Activated naive CD4-positive, alpha-beta T cell treated with anti-CD3 and anti-CD28 coated beads, Interleukin-2, amount 10 ng/mL, durations not matched to agents 7 days and 5 days (primary cell): ENCODE data around the gene ERICH6B.

ENCODE experiments used
- CTCF ChIA-PET: fragments of 350-600 bp; sonication (Branson Sonifier 250); formaldehyde crosslinking; loops from one replicate; lab custom pipeline; 2021; ENCODE audit warnings: antibody characterized with exemption; lab: Charles Lee
- DNase-seq: peaks from one replicate; pipeline ENCODE4 v3.0.0-alpha.2; 2020
- H3K27ac Mint-ChIP-seq: one replicate; pipeline ENCODE4 v1.8.0; 2021; ENCODE audit warnings: mild to moderate bottlenecking, moderate library complexity, mixed read lengths
- H3K27me3 Mint-ChIP-seq: one replicate; pipeline ENCODE4 v1.8.0; 2021; ENCODE audit warnings: mild to moderate bottlenecking, mixed read lengths
- H3K36me3 Mint-ChIP-seq: one replicate; pipeline ENCODE4 v1.8.0; 2021; ENCODE audit warnings: mixed read lengths
- H3K4me1 Mint-ChIP-seq: one replicate; pipeline ENCODE4 v1.8.0; 2021; ENCODE audit warnings: mixed read lengths
- H3K4me3 Mint-ChIP-seq: one replicate; pipeline ENCODE4 v1.8.0; 2021; ENCODE audit warnings: mild to moderate bottlenecking, moderate library complexity, mixed read lengths
- H3K9me3 Mint-ChIP-seq: one replicate; pipeline ENCODE4 v1.8.0; 2021; ENCODE audit warnings: mixed read lengths

Gene ERICH6B

DNA sequence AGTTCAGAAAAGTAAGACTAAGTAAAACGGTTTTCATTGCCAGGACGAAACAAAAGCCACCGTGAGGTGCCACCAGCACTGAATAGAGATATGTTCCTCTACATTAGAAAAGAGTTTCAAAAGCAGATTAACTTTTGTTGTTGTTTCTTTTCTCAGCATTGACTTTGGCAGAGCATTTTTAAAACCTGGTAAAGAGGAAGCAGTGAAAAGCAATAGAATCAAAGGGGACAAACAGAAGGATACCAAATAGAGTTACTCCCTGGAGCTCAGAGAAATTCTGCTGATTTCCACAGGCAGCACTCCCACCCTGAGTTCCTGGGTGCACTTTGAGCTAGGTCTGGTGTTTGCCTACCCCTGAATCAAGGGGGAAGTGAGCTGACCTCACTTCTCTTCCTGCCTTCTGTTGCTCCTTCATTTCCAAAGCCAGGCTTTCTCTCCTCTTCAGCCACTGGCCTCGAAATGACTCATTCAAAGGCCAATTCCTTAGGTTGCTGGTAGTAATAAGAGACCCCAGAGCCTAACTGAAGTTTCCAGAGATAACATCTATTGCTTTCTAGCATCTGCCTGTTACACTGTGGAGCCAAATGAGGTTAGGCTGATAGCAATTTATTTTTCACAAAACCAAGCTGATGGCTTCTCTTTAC is 11.3 kb upstream of the ERICH6B start:
- no peak overlapping the region for H3K27ac Mint-ChIP-seq
- DNase-seq = no peak
- no peaks in the 10 kb centered on the region for H3K36me3 Mint-ChIP-seq
- no peaks in the 10 kb centered on the region for H3K9me3 Mint-ChIP-seq
- CTCF ChIA-PET = no interaction called here
- peaks cover 28% of the 10 kb centered on the region for H3K27me3 Mint-ChIP-seq
- no peak overlapping the region for H3K4me3 Mint-ChIP-seq
- H3K4me1 Mint-ChIP-seq = no peaks in the 10 kb centered on the region

GRCh38 chr13:45623516-45624090 is 8.1 kb upstream of the ERICH6B start:
- H3K4me3 Mint-ChIP-seq = no peak overlapping the region
- H3K36me3 Mint-ChIP-seq = no peaks in the 10 kb centered on the region
- no peaks in the 10 kb centered on the region for H3K9me3 Mint-ChIP-seq
- CTCF ChIA-PET = interaction anchor here (0.6 to 3.6 kb wide), 11 partner anchors 11 to 698 kb away, joined by 3 to 21 read pairs (median 4); no protein-coding TSS in a partner anchor
- H3K27ac Mint-ChIP-seq = no peak overlapping the region
- no peak for DNase-seq
- H3K27me3 Mint-ChIP-seq = peaks cover 51% of the 10 kb centered on the region
- H3K4me1 Mint-ChIP-seq = no peaks in the 10 kb centered on the region

DNA sequence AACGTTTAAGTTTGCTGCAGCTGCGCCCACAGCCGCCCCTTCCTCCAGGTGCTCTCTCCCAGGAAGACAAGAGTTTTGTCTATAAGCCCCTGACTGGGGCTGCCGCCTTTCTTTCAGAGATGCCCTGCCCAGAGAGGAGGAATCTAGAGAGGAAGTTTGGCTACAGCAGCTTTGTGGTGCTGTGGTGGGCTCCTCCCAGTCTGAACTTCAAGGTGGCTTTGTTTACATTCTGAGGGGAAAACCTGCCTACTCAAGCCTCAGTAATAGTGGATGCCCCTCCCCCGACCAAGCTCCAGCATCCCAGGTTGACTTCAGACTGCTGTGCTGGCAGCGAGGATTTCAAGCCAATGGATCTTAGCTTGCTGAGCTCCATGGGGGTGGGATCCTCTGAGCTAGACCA is 6.4 kb upstream of the ERICH6B start:
- Mint-ChIP-seq H3K36me3 (no peaks in the 10 kb centered on the region), H3K27ac (no peak overlapping the region), H3K4me3 (no peak overlapping the region), H3K27me3 (peaks cover 48% of the 10 kb centered on the region), H3K4me1 (no peaks in the 10 kb centered on the region), H3K9me3 (no peaks in the 10 kb centered on the region)
- CTCF ChIA-PET = interaction anchor here (0.8 kb wide), 1 partner anchor 666 kb away, joined by 3 read pairs; no protein-coding TSS in a partner anchor
- DNase-seq = peak; percentile 25

- DNase-seq = no peak
- no peak overlapping the region for H3K4me3 Mint-ChIP-seq
- H3K27ac Mint-ChIP-seq = no peak overlapping the region
- H3K27me3 Mint-ChIP-seq = peaks cover 23% of the 10 kb centered on the region
- CTCF ChIA-PET = no interaction called here
- H3K9me3 Mint-ChIP-seq = no peaks in the 10 kb centered on the region
- H3K4me1 Mint-ChIP-seq = no peaks in the 10 kb centered on the region
- no peaks in the 10 kb centered on the region for H3K36me3 Mint-ChIP-seq
These were observed 7.6 kb downstream of the ERICH6B start for GRCh38 chr13:45607931-45608330.

GRCh38 chr13:45604892-45605291 is 10.6 kb downstream of the ERICH6B start:
- no peak for DNase-seq
- Mint-ChIP-seq H3K4me1 (no peaks in the 10 kb centered on the region), H3K27me3 (peaks cover 22% of the 10 kb centered on the region), H3K36me3 (no peaks in the 10 kb centered on the region), H3K4me3 (no peak overlapping the region), H3K9me3 (no peaks in the 10 kb centered on the region), H3K27ac (no peak overlapping the region)
- CTCF ChIA-PET = no interaction called here

GRCh38 chr13:45603338-45603737 is 12.2 kb downstream of the ERICH6B start:
- no peak for DNase-seq
- Mint-ChIP-seq H3K27me3 (peaks cover 21% of the 10 kb centered on the region), H3K4me1 (no peaks in the 10 kb centered on the region), H3K36me3 (no peaks in the 10 kb centered on the region), H3K4me3 (no peak overlapping the region), H3K27ac (no peak overlapping the region), H3K9me3 (no peaks in the 10 kb centered on the region)
- CTCF ChIA-PET = no interaction called here

GRCh38 chr13:45602183-45603170 is 13.1 kb downstream of the ERICH6B start:
- H3K36me3 Mint-ChIP-seq = no peaks in the 10 kb centered on the region
- H3K27ac Mint-ChIP-seq = no peak overlapping the region
- H3K9me3 Mint-ChIP-seq = no peaks in the 10 kb centered on the region
- CTCF ChIA-PET = no interaction called here
- no peak for DNase-seq
- no peak overlapping the region for H3K4me3 Mint-ChIP-seq
- no peaks in the 10 kb centered on the region for H3K4me1 Mint-ChIP-seq
- H3K27me3 Mint-ChIP-seq = peaks cover 21% of the 10 kb centered on the region

- Mint-ChIP-seq H3K36me3 (no peaks in the 10 kb centered on the region), H3K27ac (no peak overlapping the region), H3K4me3 (no peak overlapping the region), H3K27me3 (peaks cover 22% of the 10 kb centered on the region), H3K9me3 (no peaks in the 10 kb centered on the region), H3K4me1 (no peaks in the 10 kb centered on the region)
- CTCF ChIA-PET = no interaction called here
- no peak for DNase-seq
These were observed 13.9 kb downstream of the ERICH6B start for GRCh38 chr13:45601680-45602079.

DNA sequence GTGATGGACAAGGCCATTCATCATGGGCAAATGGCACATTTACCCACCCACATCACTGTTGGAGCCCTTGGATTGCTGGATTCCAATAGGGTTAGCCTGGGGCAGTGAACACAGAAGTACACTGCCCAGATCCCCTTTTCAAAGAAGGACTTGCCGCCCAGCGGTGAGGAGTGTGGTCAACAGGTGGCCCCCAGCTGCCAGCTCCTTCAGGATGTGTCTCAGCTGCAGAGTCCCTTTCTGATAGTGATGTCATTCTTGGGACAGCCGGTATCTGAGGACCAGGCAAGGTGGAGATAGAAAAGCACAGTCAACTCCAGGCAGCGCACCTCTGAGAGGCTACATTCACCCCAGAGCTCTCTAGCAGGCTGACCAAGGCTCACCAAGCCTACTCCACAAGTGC is 16.9 kb downstream of the ERICH6B start:
- Mint-ChIP-seq H3K4me3 (no peak overlapping the region), H3K27me3 (peaks cover 25% of the 10 kb centered on the region), H3K4me1 (no peaks in the 10 kb centered on the region), H3K27ac (no peak overlapping the region), H3K36me3 (no peaks in the 10 kb centered on the region), H3K9me3 (no peaks in the 10 kb centered on the region)
- DNase-seq = no peak
- CTCF ChIA-PET = no interaction called here

DNA sequence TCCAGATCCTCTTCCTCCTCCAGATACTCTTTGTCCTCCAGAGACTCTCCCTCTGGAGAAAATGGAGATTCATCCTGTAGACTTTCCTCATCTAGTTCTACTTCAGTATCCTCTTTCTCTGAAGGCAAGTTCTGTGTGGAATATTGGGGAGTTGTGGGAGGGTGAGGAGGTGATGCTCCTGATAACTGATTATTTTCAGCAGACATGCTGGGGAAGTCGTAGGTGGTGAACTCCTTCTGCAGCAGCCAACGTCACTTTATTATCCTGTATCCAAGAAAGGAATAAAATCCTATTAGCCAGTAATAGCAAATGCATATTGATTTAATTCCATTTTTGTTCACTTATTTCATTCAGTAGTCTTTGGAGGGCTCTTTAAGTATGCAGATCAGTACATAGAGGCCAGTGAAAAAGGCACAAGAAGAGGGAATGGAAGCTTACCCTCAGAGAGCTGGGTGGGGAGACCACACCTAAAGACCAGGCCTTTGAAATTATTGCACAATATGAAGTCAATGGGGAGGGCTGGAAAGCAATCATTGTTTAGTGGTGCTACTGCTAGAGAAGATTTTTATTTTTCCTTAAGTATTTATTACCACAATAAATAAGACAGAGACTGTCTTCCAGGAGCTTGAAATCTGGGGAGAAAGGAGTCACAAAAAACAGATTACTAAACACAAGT is 18.6 kb downstream of the ERICH6B start:
- Mint-ChIP-seq H3K27me3 (peaks cover 14% of the 10 kb centered on the region), H3K36me3 (no peaks in the 10 kb centered on the region)

GRCh38 chr13:45595965-45596364 is 19.6 kb downstream of the ERICH6B start:
- Mint-ChIP-seq H3K4me3 (no peak overlapping the region), H3K27ac (no peak overlapping the region), H3K9me3 (no peaks in the 10 kb centered on the region), H3K36me3 (no peaks in the 10 kb centered on the region), H3K4me1 (no peaks in the 10 kb centered on the region), H3K27me3 (peaks cover 14% of the 10 kb centered on the region)
- DNase-seq = no peak
- CTCF ChIA-PET = no interaction called here

More for the DNA sequence above, 18.6 kb downstream of the ERICH6B start:
- DNase-seq = no peak
- Mint-ChIP-seq H3K9me3 (no peaks in the 10 kb centered on the region), H3K4me3 (no peak overlapping the region), H3K4me1 (no peaks in the 10 kb centered on the region), H3K27ac (no peak overlapping the region)
- CTCF ChIA-PET = no interaction called here

GRCh38 chr13:45594764-45595163 is 20.8 kb downstream of the ERICH6B start:
- Mint-ChIP-seq H3K9me3 (no peaks in the 10 kb centered on the region), H3K27ac (no peak overlapping the region), H3K4me1 (no peaks in the 10 kb centered on the region), H3K27me3 (peaks cover 14% of the 10 kb centered on the region), H3K4me3 (no peak overlapping the region), H3K36me3 (no peaks in the 10 kb centered on the region)
- CTCF ChIA-PET = no interaction called here
- no peak for DNase-seq

GRCh38 chr13:45594227-45594626 is 21.3 kb downstream of the ERICH6B start:
- CTCF ChIA-PET = no interaction called here
- peaks cover 14% of the 10 kb centered on the region for H3K27me3 Mint-ChIP-seq
- no peaks in the 10 kb centered on the region for H3K36me3 Mint-ChIP-seq
- H3K9me3 Mint-ChIP-seq = no peaks in the 10 kb centered on the region
- H3K4me3 Mint-ChIP-seq = no peak overlapping the region
- no peak for DNase-seq
- no peaks in the 10 kb centered on the region for H3K4me1 Mint-ChIP-seq
- H3K27ac Mint-ChIP-seq = no peak overlapping the region

GRCh38 chr13:45592758-45593157 is 22.8 kb downstream of the ERICH6B start:
- no peak for DNase-seq

More at GRCh38 chr13:45592758-45593157, 22.8 kb downstream of the ERICH6B start:
- Mint-ChIP-seq H3K27me3 (peaks cover 9% of the 10 kb centered on the region), H3K27ac (no peak overlapping the region), H3K9me3 (no peaks in the 10 kb centered on the region), H3K4me1 (no peaks in the 10 kb centered on the region), H3K36me3 (no peaks in the 10 kb centered on the region), H3K4me3 (no peak overlapping the region)
- CTCF ChIA-PET = no interaction called here
